Left colon (tissue), 2 donors: ENCODE results near the gene NCKAP5. TPM values are rescaled to one million over a fixed set of nuclear protein-coding genes. Genes with fewer than 3 reads are reported as not detected.

Experiments used
- ATAC-seq: fragments of 200-7000 bp; cut with Tn5 transposase; one replicate; pipeline ENCODE4 v1.9.1; 2020; ENCODE audit warnings: mild to moderate bottlenecking, moderate library complexity
- DNase-seq, 2 donors: peaks; one replicate each; pipeline ENCODE4 v3.0.0-alpha.2; 2020
- intact Hi-C, 2 donors: fragments of 100-400 bp; cut with DNase I in 1 of 2; cut with micrococcal nuclease in 1 of 2; formaldehyde crosslinking; loops; one replicate each; pipeline versions ENCODE4 v1.11.2 to v1.14.0; 2022; cut with DNase I, micrococcal nuclease
- total RNA-seq, 2 donors: library from RNA; stranded (reverse); fragmentation: NEBNext Ultra II Directional; extraction: Animal tissue kit (Norgen Biotek cat#: 25700); gene quantifications; one replicate each; pipeline ENCODE4 v1.2.1, GENCODE V29; 2021
- donor health status: DM: no; HTN: no; CAD: no.
- donor health status: DM: yes; HTN: yes; CAD: no.

NCKAP5 gene
- total RNA-seq, 2 donors from 2014 or later: 2.0 to 5.8 TPM

DNA sequence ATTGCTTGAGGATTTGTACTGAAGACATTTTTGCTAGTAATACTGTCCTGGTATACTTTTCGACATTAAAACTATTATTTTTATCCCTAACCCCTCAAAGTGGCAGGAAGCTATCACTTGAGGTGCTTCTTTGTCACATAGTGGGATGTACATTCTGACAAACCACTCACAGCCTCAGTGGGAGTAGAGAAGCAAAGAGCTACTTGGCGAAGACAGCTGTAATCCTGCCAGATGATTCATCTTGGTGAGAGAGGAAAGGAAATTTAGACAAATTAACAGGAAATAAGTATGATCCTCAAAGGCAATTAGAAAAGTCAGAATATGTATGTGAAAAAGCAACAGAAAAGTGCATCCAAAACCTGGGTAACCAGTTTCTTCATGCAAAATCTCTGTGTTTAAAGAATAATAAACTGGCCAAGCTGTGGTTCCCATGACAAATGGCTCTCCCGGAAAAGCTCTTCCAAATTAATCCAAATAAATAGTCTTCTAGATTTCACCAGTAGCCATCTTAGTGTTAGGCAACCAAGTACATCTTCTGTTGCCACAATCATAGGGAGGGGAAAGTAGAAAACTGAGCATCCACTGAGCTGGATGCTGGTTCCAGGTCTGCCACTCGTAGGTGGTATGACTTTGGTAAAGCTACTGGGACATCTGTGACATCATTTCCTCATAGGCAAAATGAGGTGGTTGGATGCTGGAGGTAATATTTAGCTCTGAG lies 590.3 kb downstream of the NCKAP5 start:
- intact Hi-C loops: no loop called here
- no peak for DNase-seq
- ATAC-seq: no peak

GRCh38 chr2:132975193-132976105 lies 592.8 kb downstream of the NCKAP5 start:
- intact Hi-C loops: no loop called here
- DNase-seq (no peak), ATAC-seq (no peak)

DNA sequence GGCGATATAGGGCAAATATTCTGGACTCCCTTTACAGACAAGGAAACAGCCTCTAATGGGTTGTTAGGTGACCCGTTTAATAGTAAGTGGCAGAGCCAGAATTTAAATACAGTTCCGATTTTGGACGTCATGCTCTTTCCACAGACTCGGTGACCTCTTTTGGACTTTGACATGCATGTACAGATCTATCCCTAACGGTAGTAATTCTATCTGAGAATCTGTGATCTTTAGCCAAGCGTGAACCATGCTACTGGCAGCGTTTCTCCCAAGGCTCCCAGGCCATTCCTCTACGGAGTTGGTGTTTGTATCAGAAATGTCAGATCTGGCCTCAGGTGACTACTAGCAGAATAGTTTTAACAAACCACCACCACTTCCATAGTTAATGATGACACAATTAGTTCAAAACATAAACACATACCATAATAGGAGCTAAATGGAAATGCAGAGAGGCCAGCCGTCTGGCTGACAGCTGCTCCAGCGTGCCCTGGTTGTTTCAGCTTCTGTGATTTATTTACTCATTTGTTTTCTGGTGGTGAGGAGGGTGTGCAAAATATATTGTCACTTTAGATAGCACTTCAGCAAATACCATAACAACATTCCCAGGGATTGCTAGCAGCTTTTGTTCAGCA lies 593.7 kb downstream of the NCKAP5 start:
- DNase-seq: no peak
- ATAC-seq: no peak
- intact Hi-C loops: no loop called here

DNA sequence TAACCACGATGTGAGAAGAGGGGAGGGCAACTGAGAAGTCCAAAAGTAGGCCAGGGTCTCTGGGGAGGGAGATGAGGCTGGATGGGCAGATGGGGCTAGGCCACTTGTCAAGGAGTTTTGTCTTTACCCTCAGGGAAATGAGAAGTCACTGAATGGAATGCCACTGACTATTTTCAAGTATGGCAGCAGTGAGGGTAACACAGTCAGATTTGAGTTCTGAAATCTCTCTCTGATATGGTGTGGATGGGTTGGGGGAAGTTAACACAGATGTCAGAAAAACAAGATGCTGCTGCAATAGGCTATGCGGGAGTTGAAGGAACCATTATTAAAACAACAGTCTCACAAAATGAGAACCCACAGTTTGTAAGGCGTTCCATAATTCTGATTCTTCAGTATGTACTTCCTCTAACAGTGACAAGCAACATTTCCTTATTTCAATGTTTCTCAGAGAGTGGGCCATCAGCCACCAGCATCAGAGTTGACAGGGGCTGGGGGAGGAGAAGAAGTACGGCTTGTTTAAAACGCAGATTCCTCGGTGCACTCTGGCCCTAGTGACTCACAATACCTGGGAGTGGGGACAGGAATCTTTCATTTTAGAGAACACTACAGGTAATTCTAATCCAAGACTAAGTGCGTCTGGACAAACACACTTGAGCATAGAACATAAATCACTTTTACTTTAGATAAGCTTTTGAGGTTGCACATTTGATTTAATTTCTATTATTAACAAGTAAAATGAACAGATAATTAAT lies 596.8 kb downstream of the NCKAP5 start:
- intact Hi-C loops: no loop called here
- ATAC-seq: no peak
- no peak for DNase-seq

DNA sequence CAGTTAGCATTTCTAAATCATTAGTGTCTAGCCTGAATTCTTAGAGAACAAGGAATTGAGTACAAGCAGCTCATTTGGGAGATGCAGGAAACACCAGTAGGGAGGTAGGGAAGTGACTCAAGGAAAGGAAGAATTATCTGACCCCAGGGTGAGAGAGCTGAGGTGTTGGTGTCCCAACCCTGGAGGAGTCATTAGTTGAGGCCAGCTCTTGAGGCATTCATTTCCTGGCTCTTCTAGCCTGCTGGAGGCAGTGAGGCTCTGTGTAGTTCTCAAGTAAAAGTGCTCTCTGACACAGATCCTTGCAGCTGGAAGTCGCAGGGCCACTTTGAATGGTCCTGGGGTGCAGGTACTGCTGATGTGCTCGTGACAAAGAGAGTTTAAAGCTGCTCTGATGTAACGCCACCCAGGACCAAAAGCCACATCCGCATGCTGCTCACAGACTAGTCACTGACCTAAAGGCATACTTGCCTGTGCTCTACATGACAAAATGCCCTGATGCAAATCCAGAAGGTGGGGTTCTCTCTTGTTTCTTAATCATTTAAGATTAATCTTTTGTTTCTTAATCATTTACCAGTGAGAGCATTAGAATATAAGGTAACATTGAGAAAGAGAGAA lies 598.8 kb downstream of the NCKAP5 start:
- DNase-seq (no peak), ATAC-seq (no peak)
- intact Hi-C loops: no loop called here

DNA sequence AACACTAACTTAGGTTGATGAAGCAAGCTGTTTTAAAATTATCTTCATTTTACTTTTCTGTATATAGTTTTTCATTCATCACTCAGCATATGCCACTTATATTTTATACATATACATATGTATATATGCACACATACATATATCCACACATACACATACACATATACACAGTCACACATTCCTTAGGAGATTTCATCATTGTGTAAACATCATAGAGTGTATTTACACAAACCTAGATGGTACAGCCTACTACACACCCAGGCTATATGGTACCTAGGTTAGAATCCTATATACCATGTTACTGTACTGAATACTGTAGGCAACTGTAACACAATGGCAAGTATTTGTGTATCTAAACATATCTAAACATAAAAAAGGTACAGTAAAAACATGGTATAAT lies 602.8 kb downstream of the NCKAP5 start:
- intact Hi-C loops: no loop called here
- ATAC-seq: peak; percentile 26
- no peak for DNase-seq

GRCh38 chr2:132963161-132963560 lies 605.1 kb downstream of the NCKAP5 start:
- intact Hi-C loops: no loop called here
- ATAC-seq: no peak
- no peak for DNase-seq

GRCh38 chr2:132958887-132959286 lies 609.4 kb downstream of the NCKAP5 start:
- DNase-seq (no peak), ATAC-seq (no peak)
- intact Hi-C loops: no loop called here

DNA sequence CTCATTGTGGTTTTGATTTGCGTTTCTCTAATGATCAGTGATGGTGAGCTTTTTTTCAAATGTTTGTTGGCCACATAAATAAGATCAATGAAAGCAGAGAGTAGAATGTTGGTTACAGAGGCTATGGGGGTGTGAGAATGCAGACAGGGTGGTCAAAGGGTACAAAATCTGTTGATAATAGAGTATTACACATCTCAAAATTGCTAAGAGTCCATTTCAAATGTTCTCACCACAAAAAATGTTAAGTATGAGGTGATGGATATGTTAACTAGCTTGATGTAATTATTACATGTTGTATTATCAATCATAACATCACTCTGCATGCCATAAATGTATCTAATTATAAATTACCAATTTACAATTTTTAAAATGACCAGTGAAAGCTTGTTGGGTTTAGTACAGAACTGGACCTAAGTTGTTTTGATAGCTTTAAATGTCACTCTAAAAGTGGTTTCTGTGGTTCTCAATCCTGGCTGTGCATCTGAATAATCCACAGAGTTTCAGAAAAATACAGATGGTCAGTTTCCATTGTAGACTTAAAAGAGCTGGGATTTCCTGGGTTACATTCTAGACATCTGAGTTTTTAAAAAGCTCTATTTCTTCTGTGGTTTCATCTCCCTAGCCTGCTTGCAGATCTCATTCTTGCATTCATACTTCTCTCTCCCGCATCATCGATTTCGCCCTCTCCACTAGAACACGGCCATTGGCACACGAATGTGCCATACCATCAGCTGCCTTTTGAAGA lies 612.2 kb downstream of the NCKAP5 start:
- intact Hi-C loops: no loop called here
- no peak for DNase-seq
- no peak for ATAC-seq

- DNase-seq: no peak
- no peak for ATAC-seq
- intact Hi-C loops: no loop called here
Measured at GRCh38 chr2:132953771-132954170, 614.5 kb downstream of the NCKAP5 start.

DNA sequence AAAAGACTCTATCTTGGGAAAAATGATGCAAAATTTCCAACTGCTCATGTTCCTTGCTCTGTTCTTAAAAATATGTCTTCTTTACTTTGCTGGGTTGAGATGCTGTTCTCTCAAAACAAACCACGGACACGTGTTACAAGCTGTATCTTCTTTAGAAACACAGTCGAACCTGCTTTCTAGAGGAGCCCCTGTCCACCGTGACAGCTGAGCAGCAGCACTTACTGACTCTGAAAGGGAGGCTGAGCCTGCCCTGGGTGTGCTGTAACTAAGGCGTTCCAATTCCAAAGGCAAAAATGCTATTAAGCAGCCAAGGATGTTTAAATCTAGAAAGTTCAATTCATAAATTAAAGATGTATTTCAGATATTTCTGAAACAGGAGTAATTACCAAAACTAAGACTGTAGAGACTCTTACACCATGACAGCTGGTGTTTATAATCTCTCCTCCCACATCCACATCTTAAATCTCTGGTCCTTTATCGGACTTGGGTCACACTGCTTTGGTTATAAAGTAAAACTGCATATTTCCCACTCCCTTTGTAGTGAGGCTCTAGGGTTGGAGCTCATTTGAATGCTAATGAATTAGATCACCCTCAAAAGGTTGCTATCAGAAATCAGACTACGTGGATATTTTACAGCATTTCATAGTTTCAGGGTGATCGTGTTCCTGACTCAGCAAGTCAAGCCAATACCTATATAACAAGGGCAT lies 617.1 kb downstream of the NCKAP5 start:
- intact Hi-C loops: no loop called here
- DNase-seq: no peak
- ATAC-seq: no peak

- ATAC-seq (no peak), DNase-seq (no peak)
- intact Hi-C loops: no loop called here
Measured at GRCh38 chr2:132949108-132949507, 619.2 kb downstream of the NCKAP5 start.

GRCh38 chr2:132948211-132948610 lies 620.1 kb downstream of the NCKAP5 start:
- intact Hi-C loops: no loop called here
- ATAC-seq: no peak
- DNase-seq: no peak

DNA sequence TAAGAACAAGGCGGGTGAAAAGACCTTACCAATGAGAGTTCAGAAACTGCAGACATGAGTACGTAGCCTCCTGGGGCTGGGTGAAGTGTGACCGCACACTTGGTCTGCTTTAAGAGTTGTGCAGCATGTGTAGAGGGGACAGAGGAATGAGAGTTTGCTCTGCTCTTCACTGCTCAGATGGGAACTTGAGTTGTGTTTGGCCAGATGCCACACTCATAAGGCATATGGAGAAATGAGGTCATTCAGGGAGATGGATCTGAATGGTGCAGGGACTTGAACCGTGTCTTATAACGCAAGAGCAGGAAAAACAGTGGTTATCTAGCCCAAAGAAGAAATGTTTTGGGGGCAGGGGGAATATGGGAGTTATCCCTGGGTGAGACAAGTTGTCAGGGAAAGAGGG lies 624.4 kb downstream of the NCKAP5 start:
- intact Hi-C loops: no loop called here
- ATAC-seq (no peak), DNase-seq (no peak)

DNA sequence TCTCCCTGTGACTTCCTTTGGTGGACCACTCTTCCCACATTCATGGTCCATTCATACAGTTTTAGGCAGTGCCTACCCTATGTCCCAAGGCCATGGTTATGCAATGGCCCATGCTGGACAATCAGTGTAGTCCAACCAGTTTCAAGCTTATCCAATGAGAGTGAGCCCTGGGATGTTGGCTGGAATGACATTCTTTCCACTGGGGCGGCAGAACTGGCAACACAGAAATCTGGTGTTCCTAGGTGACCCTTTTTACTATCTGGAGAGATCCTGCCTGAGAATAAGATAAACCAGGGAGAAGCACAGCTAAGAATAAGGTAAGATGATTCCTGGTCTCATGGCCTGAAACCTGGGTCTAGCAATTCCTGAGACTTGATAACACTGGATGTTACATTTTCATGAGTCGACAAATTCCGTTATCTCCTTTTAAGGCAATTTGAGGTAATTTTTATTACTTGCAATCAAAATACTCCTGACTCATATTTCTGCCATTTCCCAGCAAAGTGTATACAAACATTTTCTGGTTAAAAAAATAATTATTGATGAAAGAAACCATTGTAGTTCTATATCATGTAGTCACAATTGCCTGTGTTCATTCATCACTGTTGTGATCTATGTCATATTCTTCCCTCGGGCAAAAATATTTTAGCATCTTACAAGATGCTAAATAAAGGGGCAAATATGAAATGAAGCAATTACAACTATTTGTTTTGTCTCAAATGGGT lies 626.8 kb downstream of the NCKAP5 start:
- no peak for DNase-seq
- intact Hi-C loops: no loop called here
- no peak for ATAC-seq

- DNase-seq: no peak
- intact Hi-C loops: no loop called here
- no peak for ATAC-seq
Measured at GRCh38 chr2:132937629-132938028, 630.6 kb downstream of the NCKAP5 start.

GRCh38 chr2:132936791-132937190 lies 631.5 kb downstream of the NCKAP5 start:
- DNase-seq (no peak), ATAC-seq (no peak)
- intact Hi-C loops: no loop called here
